H1 (cell line): ENCODE measurements around the gene PRKCA. TPM values are rescaled to one million over a fixed set of nuclear protein-coding genes. Genes with fewer than 3 reads are reported as not detected.

Experiments used
- CTCF ChIA-PET: fragments of 300-600 bp; sonication (Branson Sonifier 250); formaldehyde crosslinking; loops from one replicate; lab custom pipeline; 2021; ENCODE audit not compliant: partially characterized antibody; lab: Charles Lee
- POLR2A ChIA-PET: fragments of 300-600 bp; sonication (Branson Sonifier 250); formaldehyde crosslinking; loops from one replicate; lab custom pipeline; 2021; ENCODE audit warnings: inconsistent platforms; ENCODE audit not compliant: partially characterized antibody; lab: Charles Lee
- DNase-seq, 2 experiments: peaks; one replicate each; pipeline versions ENCODE4 v3.0.0 to v3.0.0-alpha.2; 2010 to 2022; ENCODE audit warnings: low spot score in 2 of 2, low read depth in 1 of 2, mixed read lengths in 1 of 2
- FAIRE-seq: peaks from 2 replicates; lab custom pipeline; 2011; peaks lifted over from hg19 to GRCh38; lab: Jason Lieb, UNC
- H2AFZ ChIP-seq: 2 replicates; pipeline ENCODE4 v1.8.1; 2012; ENCODE audit warnings: low read length, inconsistent platforms
- H2AK5ac ChIP-seq: 2 replicates; pipeline ENCODE4 v1.6.1; 2013; ENCODE audit warnings: low read depth, low read length
- H2BK120ac ChIP-seq: replicated peaks from 2 replicates; pipeline ENCODE3; 2013; ENCODE audit warnings: low read depth, low read length, inconsistent platforms
- H2BK12ac ChIP-seq: 2 replicates; pipeline ENCODE4 v1.6.1; 2013; ENCODE audit warnings: low read depth, low read length
- H2BK15ac ChIP-seq: 2 replicates; pipeline ENCODE4 v1.6.1; 2013; ENCODE audit warnings: low read length
- H2BK20ac ChIP-seq: 2 replicates; pipeline ENCODE4 v1.6.1; 2013; ENCODE audit warnings: low read length
- H2BK5ac ChIP-seq: 2 replicates; pipeline ENCODE4 v1.6.1; 2013; ENCODE audit warnings: low read depth, low read length
- H3K14ac ChIP-seq: 2 replicates; pipeline ENCODE4 v1.6.1; 2013; ENCODE audit warnings: inconsistent platforms; ENCODE audit not compliant: insufficient read length
- H3K18ac ChIP-seq: 2 replicates; pipeline ENCODE4 v1.6.1; 2013; ENCODE audit warnings: low read length; ENCODE audit errors: extremely low read depth
- H3K23ac ChIP-seq: 2 replicates; pipeline ENCODE4 v1.6.1; 2013; ENCODE audit warnings: inconsistent platforms; ENCODE audit not compliant: insufficient read length
- H3K23me2 ChIP-seq: 2 replicates; pipeline ENCODE4 v1.6.1; 2013; ENCODE audit warnings: low read depth, low read length
- H3K27ac ChIP-seq: 2 replicates; pipeline ENCODE4 v1.6.1; 2011; ENCODE audit warnings: low read depth, low read length, inconsistent platforms
- H3K27me3 ChIP-seq, 4 experiments: replicated peaks in 1 of 4; 1 replicate in 1 of 4; 2 replicates in 3 of 4; pipeline versions ENCODE4 v1.6.1 to v1.8.1; 2011 to 2013; ENCODE audit warnings: low read length in 3 of 4, mild to moderate bottlenecking in 3 of 4, inconsistent platforms in 2 of 4, mixed read lengths in 2 of 4, moderate library complexity in 1 of 4; ENCODE audit not compliant: control insufficient read depth in 3 of 4, insufficient read depth in 3 of 4; ENCODE audit errors: extremely low read depth in 1 of 4
- H3K36me3 ChIP-seq, 4 experiments: 2 replicates each; pipeline versions ENCODE4 v1.6.1 to v1.8.1; 2011 to 2013; ENCODE audit warnings: mild to moderate bottlenecking in 4 of 4, low read length in 3 of 4, moderate library complexity in 2 of 4, control low read depth in 1 of 4, inconsistent platforms in 1 of 4; ENCODE audit not compliant: insufficient read depth in 4 of 4, control insufficient read depth in 2 of 4
- H3K4ac ChIP-seq: replicated peaks from 2 replicates; pipeline ENCODE3; 2013; ENCODE audit warnings: low read length, low read depth, mixed read lengths, inconsistent platforms; ENCODE audit not compliant: insufficient read length
- H3K4me1 ChIP-seq, 4 experiments: replicated peaks in 1 of 4; 1 replicate in 1 of 4; 2 replicates in 3 of 4; pipeline versions ENCODE4 v1.6.1 to v1.8.1; 2011 to 2013; ENCODE audit warnings: low read length in 3 of 4, inconsistent platforms in 2 of 4, mixed read lengths in 1 of 4; ENCODE audit not compliant: insufficient read depth in 4 of 4, control insufficient read depth in 3 of 4
- H3K4me2 ChIP-seq, 2 experiments: 2 replicates each; pipeline versions ENCODE4 v1.6.1 to v1.8.1; 2011 to 2013; ENCODE audit warnings: low read depth in 2 of 2, low read length in 2 of 2, control low read depth in 1 of 2, inconsistent platforms in 1 of 2, mild to moderate bottlenecking in 1 of 2; ENCODE audit not compliant: insufficient read depth in 1 of 2
- H3K4me3 ChIP-seq, 4 experiments: fragments of 200-600, 300-600 bp in 1 of 4; sonication (generic), shearing (Covaris generic), sonication (Bioruptor Twin) in 1 of 4; 2 replicates each; pipeline versions ENCODE4 v1.5.1 to v1.8.1; 2011 to 2016; ENCODE audit warnings: low read length in 4 of 4, low read depth in 3 of 4, control low read depth in 2 of 4, inconsistent platforms in 2 of 4, mild to moderate bottlenecking in 2 of 4, mixed read lengths in 1 of 4, moderate library complexity in 1 of 4; ENCODE audit not compliant: insufficient read depth in 2 of 4; ENCODE audit errors: extremely low read depth in 1 of 4
- H3K56ac ChIP-seq: replicated peaks from 2 replicates; pipeline ENCODE3; 2013; ENCODE audit warnings: low read depth, mild to moderate bottlenecking, mixed read lengths, low read length, inconsistent platforms; ENCODE audit not compliant: insufficient read length
- H3K79me1 ChIP-seq: 2 replicates; pipeline ENCODE4 v1.6.1; 2013; ENCODE audit warnings: low read depth, low read length, control low read depth
- H3K79me2 ChIP-seq, 2 experiments: 2 replicates each; pipeline versions ENCODE4 v1.6.1 to v1.8.1; 2012 to 2013; ENCODE audit warnings: low read length in 2 of 2, mild to moderate bottlenecking in 2 of 2, inconsistent platforms in 1 of 2; ENCODE audit not compliant: insufficient read depth in 2 of 2, control insufficient read depth in 1 of 2
- H3K9ac ChIP-seq, 4 experiments: replicated peaks in 1 of 4; 1 replicate in 1 of 4; 2 replicates in 3 of 4; pipeline versions ENCODE4 v1.6.1 to v1.8.1; 2011 to 2013; ENCODE audit warnings: low read depth in 3 of 4, low read length in 3 of 4, control low read depth in 2 of 4, mild to moderate bottlenecking in 2 of 4, moderate library complexity in 2 of 4, inconsistent platforms in 1 of 4; ENCODE audit errors: extremely low read depth in 1 of 4
- H3K9me3 ChIP-seq, 2 experiments: 2 replicates each; pipeline versions ENCODE4 v1.6.1 to v1.8.1; 2012 to 2013; ENCODE audit warnings: mild to moderate bottlenecking in 2 of 2, moderate library complexity in 2 of 2, control low read depth in 1 of 2, inconsistent platforms in 1 of 2, low read depth in 1 of 2, low read length in 1 of 2, mixed read lengths in 1 of 2; ENCODE audit not compliant: insufficient read depth in 2 of 2
- H4K20me1 ChIP-seq, 2 experiments: replicated peaks in 1 of 2; 2 replicates each; pipeline versions ENCODE3 to v1.8.1; 2011 to 2013; ENCODE audit warnings: inconsistent platforms in 2 of 2, low read length in 2 of 2, mild to moderate bottlenecking in 1 of 2; ENCODE audit not compliant: insufficient read depth in 2 of 2, control insufficient read depth in 1 of 2
- H4K5ac ChIP-seq: 2 replicates; pipeline ENCODE4 v1.6.1; 2013; ENCODE audit warnings: low read length, low read depth, mixed read lengths, inconsistent platforms; ENCODE audit not compliant: insufficient read length
- H4K8ac ChIP-seq: 2 replicates; pipeline ENCODE4 v1.8.0; 2013; ENCODE audit warnings: mild to moderate bottlenecking, moderate library complexity, low read length, inconsistent platforms; ENCODE audit not compliant: insufficient read depth; ENCODE audit errors: extremely low read depth
- H4K91ac ChIP-seq: replicated peaks from 2 replicates; pipeline ENCODE3; 2013; ENCODE audit warnings: low read length, mixed read lengths, inconsistent platforms; ENCODE audit not compliant: insufficient read length
- BCL11A ChIP-seq, 2 experiments: IDR thresholded peaks; one replicate each; pipeline ENCODE4 v1.6.1; 2011; ENCODE audit warnings: low read depth in 2 of 2, low read length in 2 of 2, mild to moderate bottlenecking in 2 of 2
- CHD2 ChIP-seq: IDR thresholded peaks from 2 replicates; pipeline ENCODE4 v1.6.1; 2012; ENCODE audit warnings: low read length, improper control_type of control experiment
- CREB1 ChIP-seq: IDR thresholded peaks from 2 replicates; pipeline ENCODE4 v1.6.1; 2012; ENCODE audit warnings: inconsistent platforms
- JUN ChIP-seq: IDR thresholded peaks from 2 replicates; pipeline ENCODE4 v1.6.1; 2011; ENCODE audit warnings: low read depth, mild to moderate bottlenecking, improper control_type of control experiment, low read length
- KDM4A ChIP-seq: IDR thresholded peaks from one replicate; pipeline ENCODE4 v1.7.1; 2012; ENCODE audit warnings: low read depth, mild to moderate bottlenecking, moderate library complexity, low read length, inconsistent platforms; ENCODE audit not compliant: severe bottlenecking
- MAFK ChIP-seq: IDR thresholded peaks from 2 replicates; pipeline ENCODE4 v1.6.1; 2012; ENCODE audit warnings: low read depth, mild to moderate bottlenecking, improper control_type of control experiment, low read length
- NRF1 ChIP-seq: IDR thresholded peaks from 2 replicates; pipeline ENCODE4 v1.6.1; 2011; ENCODE audit warnings: mild to moderate bottlenecking, low read depth, low read length, improper control_type of control experiment
- POU5F1 ChIP-seq: IDR thresholded peaks from 2 replicates; pipeline ENCODE4 v1.6.1; 2011; ENCODE audit warnings: low read depth, mild to moderate bottlenecking, low read length, moderate library complexity
- SIX5 ChIP-seq: IDR thresholded peaks from 2 replicates; pipeline ENCODE4 v1.6.1; 2011; ENCODE audit warnings: mild to moderate bottlenecking, low read depth, low read length
- SP4 ChIP-seq: IDR thresholded peaks from 2 replicates; pipeline ENCODE4 v1.6.1; 2012; ENCODE audit warnings: low read length, inconsistent platforms
- SUZ12 ChIP-seq: fragments of 200-600 bp; sonication (generic); IDR thresholded peaks from 2 replicates; pipeline ENCODE4 v1.6.1; 2012; ENCODE audit warnings: mild to moderate bottlenecking, inconsistent platforms, low read length, moderate library complexity, mixed read lengths
- TCF12 ChIP-seq: IDR thresholded peaks from 2 replicates; pipeline ENCODE4 v1.6.1; 2011; ENCODE audit warnings: low read depth, mild to moderate bottlenecking, low read length
- WGBS, 2 experiments: shearing (Covaris generic) in 1 of 2; methylation state at CpG; one replicate each; pipeline versions ENCODE4 v1.1.6 to v1.1.7; 2013 to 2015; ENCODE audit warnings: low lambda C conversion rate in 2 of 2, mixed read lengths in 2 of 2, inconsistent platforms in 1 of 2, low coverage in 1 of 2, missing lambda C conversion rate in 1 of 2; ENCODE audit not compliant: insufficient replicate concordance in 2 of 2, insufficient coverage in 1 of 2, insufficient read length in 1 of 2; ENCODE audit errors: extremely low coverage in 1 of 2, missing lambda C conversion rate in 1 of 2; 5-methylcytosine and 5-hydroxymethylcytosine counted together
- polyA plus RNA-seq, 7 experiments: library from polyadenylated mRNA; depleted of rRNA in 3 of 7; stranded (reverse) in 5 of 7; unstranded in 2 of 7; fragments of >200 nt in 5 of 7; fragments of 200-250 nt in 2 of 7; gene quantifications; 1 replicate in 5 of 7; 2 replicates in 1 of 7; 4 replicates in 1 of 7; pipeline versions ENCODE4 v1.2.1 to v1.2.3, GENCODE V29; 2011 to 2013; ENCODE audit warnings: missing spikeins in 2 of 7, mixed read lengths in 2 of 7
- total RNA-seq: library from RNA; stranded (reverse); fragmentation: NEBNext Ultra II Directional; extraction: Animal tissue kit (Norgen Biotek cat#: 25700); gene quantifications from 2 replicates; pipeline ENCODE4 v1.2.1, GENCODE V29; 2021
- TF ChIP-seq, protein P1 (sequence below): IDR thresholded peaks from 2 replicates; pipeline ENCODE4 v1.6.1; 2012; ENCODE audit warnings: inconsistent platforms

Gene PRKCA
- total and polyA plus RNA-seq, 2 of the 8 experiments (the other 6 are each of a cell fraction or from before 2014, with no cell fraction given), result 5.8 to 17.8 TPM

DNA sequence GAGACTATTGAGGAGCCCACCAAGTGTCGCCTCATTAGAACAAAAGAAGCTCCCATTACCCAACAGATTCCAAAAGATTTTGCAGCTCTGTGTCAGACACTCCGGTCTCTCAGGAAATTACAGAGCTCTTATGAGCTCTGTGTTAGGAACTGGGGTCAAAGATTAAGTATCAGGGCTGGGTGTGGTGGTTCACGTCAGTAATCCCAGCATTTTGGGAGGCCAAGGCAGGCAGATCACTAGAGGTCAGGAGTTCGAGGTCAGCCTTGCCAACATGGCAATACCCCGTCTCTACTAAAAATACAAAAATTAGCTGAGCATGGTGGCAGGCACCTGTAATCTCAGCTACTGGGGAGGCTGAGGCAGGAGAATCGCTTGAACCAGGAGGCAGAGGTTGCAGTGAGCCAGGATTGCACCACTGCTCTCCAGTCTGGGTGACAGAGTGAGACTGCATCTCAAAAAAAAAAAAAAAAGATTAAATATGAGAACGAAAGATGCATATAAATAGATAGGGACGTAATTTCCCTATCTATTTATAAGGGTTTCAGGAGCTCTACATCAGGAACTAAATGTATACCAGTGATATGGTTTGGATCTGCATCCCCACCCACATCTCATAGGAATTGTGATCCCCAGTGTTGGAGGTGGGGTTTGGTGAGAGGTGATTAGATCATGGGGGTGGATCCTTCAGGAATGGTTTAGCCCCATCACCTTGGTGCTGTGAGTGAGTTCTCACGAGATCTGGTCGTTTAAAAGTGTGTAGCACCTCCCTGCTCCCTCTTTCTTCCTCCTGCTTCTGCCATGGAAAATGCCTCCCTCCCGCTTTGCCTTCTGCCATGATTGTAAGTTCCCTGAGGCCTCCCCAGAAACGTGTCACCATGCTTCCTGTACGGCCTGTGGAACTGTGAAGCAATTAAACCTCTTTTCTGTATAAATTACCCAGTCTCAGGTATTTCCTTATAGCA lies 111.4 kb downstream of the PRKCA start:
- Histone ChIP-seq H3K27me3 (no peaks in the 10 kb centered on the region), H3K4me1 (peaks cover 0 to 3% (median 1%) of the 10 kb centered on the region in 4 experiments; a peak in 4 of 7 replicates), H3K9me3 (no peaks in the 10 kb centered on the region), H2BK15ac (no peak overlapping the region), H2BK5ac (no peak overlapping the region), H3K23me2 (no peaks in the 10 kb centered on the region), H3K23ac (no peak overlapping the region), H2BK120ac (no peak overlapping the region), H4K91ac (no peak overlapping the region), H3K27ac (no peak overlapping the region), H3K79me1 (peaks cover 2% of the 10 kb centered on the region; the same call in 1 of the 2 replicates), H2AK5ac (no peak overlapping the region), H3K36me3 (no peaks in the 10 kb centered on the region), H3K14ac (no peak overlapping the region), H3K4me3 (no peak overlapping the region), H4K8ac (no peak overlapping the region), H3K79me2 (no peaks in the 10 kb centered on the region), H3K18ac (no peak overlapping the region), H2AFZ (no peak overlapping the region), H4K20me1 (no peaks in the 10 kb centered on the region), H2BK20ac (no peak overlapping the region), H3K4me2 (no peak overlapping the region), H3K4ac (no peak overlapping the region), H4K5ac (no peak overlapping the region), H3K9ac (no peak overlapping the region), H2BK12ac (no peak overlapping the region), H3K56ac (no peak overlapping the region)
- DNase-seq (no peak), FAIRE-seq (no peak)
- CTCF ChIA-PET, result interaction anchor here (0.9 to 1.0 kb wide), 3 partner anchors 10 to 35 kb away, joined by 3 to 4 read pairs (median 3); no protein-coding TSS in a partner anchor
- POLR2A ChIA-PET, result interaction anchor here (0.9 kb wide), 1 partner anchor 20 kb away, joined by 3 read pairs; no protein-coding TSS in a partner anchor
- 79% methylated on average over 13 of the region's 13 CpGs; no CpG with 5 or more reads in 1 of the 2 experiments for WGBS, 2 experiments
- TF ChIP-seq CHD2 (no peak), NRF1 (no peak), SIX5 (no peak), JUN (no peak), BCL11A (IDR thresholded peaks at IDR 0.05; ENCODE audit: low read depth in 2 of 2, low read length in 2 of 2) (no peak), POU5F1 (no peak), KDM4A (no peak), CREB1 (no peak), TCF12 (no peak), SP4 (no peak), MAFK (no peak), SUZ12 (no peak)
- TF ChIP-seq, protein P1, sequence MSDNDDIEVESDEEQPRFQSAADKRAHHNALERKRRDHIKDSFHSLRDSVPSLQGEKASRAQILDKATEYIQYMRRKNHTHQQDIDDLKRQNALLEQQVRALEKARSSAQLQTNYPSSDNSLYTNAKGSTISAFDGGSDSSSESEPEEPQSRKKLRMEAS, result no peak
